ENCODE measurements around the gene MRPS12.

DNA sequence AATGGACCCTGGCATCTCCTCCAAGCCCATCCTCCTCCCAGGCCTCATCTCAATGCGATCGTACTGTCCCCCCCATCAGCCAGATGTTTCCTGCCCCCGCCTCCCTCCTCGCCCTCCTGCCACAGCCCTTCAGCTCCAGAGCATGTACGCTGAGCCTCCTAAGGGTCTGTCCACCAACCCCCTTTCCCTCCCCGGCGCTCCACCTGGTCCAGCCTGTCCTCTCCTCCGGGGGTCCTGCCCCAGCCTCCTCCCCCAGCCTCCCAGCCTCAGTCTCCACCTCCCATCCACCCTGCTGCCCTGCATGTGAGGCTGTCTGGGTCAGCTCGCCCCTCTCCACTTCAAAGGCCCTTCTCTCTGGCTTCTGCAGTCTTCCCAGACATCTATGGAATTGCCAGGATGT, 35.8 kb upstream of the MRPS12 start:
- TF ChIP-seq, protein P1, sequence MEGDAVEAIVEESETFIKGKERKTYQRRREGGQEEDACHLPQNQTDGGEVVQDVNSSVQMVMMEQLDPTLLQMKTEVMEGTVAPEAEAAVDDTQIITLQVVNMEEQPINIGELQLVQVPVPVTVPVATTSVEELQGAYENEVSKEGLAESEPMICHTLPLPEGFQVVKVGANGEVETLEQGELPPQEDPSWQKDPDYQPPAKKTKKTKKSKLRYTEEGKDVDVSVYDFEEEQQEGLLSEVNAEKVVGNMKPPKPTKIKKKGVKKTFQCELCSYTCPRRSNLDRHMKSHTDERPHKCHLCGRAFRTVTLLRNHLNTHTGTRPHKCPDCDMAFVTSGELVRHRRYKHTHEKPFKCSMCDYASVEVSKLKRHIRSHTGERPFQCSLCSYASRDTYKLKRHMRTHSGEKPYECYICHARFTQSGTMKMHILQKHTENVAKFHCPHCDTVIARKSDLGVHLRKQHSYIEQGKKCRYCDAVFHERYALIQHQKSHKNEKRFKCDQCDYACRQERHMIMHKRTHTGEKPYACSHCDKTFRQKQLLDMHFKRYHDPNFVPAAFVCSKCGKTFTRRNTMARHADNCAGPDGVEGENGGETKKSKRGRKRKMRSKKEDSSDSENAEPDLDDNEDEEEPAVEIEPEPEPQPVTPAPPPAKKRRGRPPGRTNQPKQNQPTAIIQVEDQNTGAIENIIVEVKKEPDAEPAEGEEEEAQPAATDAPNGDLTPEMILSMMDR (tag by site-specific recombination; IDR thresholded peaks at IDR 0.05), result no peak
- TF ChIP-seq ZNF23 (tag by site-specific recombination; IDR thresholded peaks at IDR 0.05; ENCODE audit: borderline replicate concordance) (no peak), ZNF555 (tag by site-specific recombination; conservative IDR thresholded peaks at IDR 0.05) (no peak), TCF7L2 (IDR thresholded peaks at IDR 0.05; ENCODE audit: borderline replicate concordance, low read depth, low read length) (no peak), ZNF768 (tag by site-specific recombination; IDR thresholded peaks at IDR 0.05) (no peak), ZNF561 (tag by site-specific recombination; IDR thresholded peaks at IDR 0.05; ENCODE audit: borderline replicate concordance) (no peak), ZNF660 (tag by site-specific recombination; IDR thresholded peaks at IDR 0.05) (no peak), ZNF311 (tag by site-specific recombination; IDR thresholded peaks at IDR 0.05; ENCODE audit: borderline replicate concordance) (no peak), ZNF704 (tag by site-specific recombination; IDR thresholded peaks at IDR 0.05) (no peak)

All from HEK293 (cell line).